Stomach smooth muscle (tissue), 2 donors: ENCODE results near the gene B3GNT2.
"Not testable (repeated sequence)": the region's sequence is repeated elsewhere in the genome, so short reads cannot be mapped to it uniquely, and the experiment has no call there.

Experiments
- H3K27ac ChIP-seq: one replicate; pipeline ENCODE4 v1.7.0; 2013; ENCODE audit warnings: mild to moderate bottlenecking, low read length, inconsistent platforms
- H3K27me3 ChIP-seq, 2 donors: one replicate each; pipeline ENCODE4 v1.7.0; 2013; ENCODE audit warnings: low read length in 2 of 2; ENCODE audit not compliant: insufficient read depth in 2 of 2, control insufficient read depth in 1 of 2
- H3K36me3 ChIP-seq, 2 donors: one replicate each; pipeline ENCODE4 v1.7.0; 2013; ENCODE audit warnings: low read length in 2 of 2; ENCODE audit not compliant: control insufficient read depth in 2 of 2, insufficient read depth in 2 of 2
- H3K4me1 ChIP-seq: one replicate; pipeline ENCODE4 v1.7.0; 2013; ENCODE audit warnings: low read length; ENCODE audit not compliant: control insufficient read depth, insufficient read depth
- H3K4me3 ChIP-seq, 2 donors: one replicate each; pipeline ENCODE4 v1.7.0; 2013; ENCODE audit warnings: low read length in 2 of 2
- H3K9ac ChIP-seq, 2 donors: one replicate each; pipeline ENCODE4 v1.7.0; 2013; ENCODE audit warnings: low read length in 2 of 2, mild to moderate bottlenecking in 1 of 2
- H3K9me3 ChIP-seq, 2 donors: one replicate each; pipeline ENCODE4 v1.7.0; 2013; ENCODE audit warnings: low read length in 2 of 2; ENCODE audit not compliant: control insufficient read depth in 2 of 2
- donor health status: healthy.
- donor health status: Pancreatic carcinoma.

B3GNT2 gene

DNA sequence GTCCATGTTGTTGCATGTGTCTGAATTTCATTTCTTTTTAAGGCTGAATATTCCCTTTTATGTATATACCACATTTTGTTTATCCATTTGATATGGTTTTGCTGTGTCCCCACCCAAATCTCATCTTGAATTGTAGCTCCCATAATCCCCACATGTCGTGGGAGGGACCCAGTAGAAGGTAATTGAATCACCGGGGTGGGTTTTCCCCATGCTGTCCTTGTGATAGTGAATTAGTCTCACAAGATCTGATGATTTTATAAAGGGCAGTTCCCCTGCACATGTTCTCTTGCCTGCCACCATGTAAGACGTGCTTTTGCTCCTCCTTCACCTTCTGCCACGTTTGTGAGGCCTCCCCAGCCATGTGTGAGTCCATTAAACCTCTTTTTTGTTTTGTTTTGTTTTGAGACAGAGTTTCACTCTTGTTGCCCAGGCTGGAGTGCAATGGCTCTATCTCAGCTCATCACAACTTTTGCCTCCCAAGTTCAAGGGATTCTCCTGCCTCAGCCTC, 72.8 kb downstream of the B3GNT2 start:
- H3K36me3 ChIP-seq, H3K27ac ChIP-seq, H3K9ac ChIP-seq, H3K9me3 ChIP-seq, H3K4me3 ChIP-seq, H3K27me3 ChIP-seq, H3K4me1 ChIP-seq: not testable (repeated sequence)

GRCh38 chr2:62270728-62271127, 74.8 kb downstream of the B3GNT2 start:
- Histone ChIP-seq H3K27me3 (no peaks in the 10 kb centered on the region), H3K27ac (no peak overlapping the region), H3K9me3 (no peaks in the 10 kb centered on the region), H3K4me1 (peaks cover 3% of the 10 kb centered on the region), H3K4me3 (no peak overlapping the region), H3K9ac (no peak overlapping the region), H3K36me3 (no peaks in the 10 kb centered on the region)
